Transverse colon (tissue), 4 donors: ENCODE results near the gene FAXDC2. TPM values are rescaled to one million over a fixed set of nuclear protein-coding genes. Genes with fewer than 3 reads are reported as not detected.

Source experiments
- DNase-seq: peaks from one replicate; pipeline ENCODE4 v3.0.0-alpha.2; 2019
- H3K27ac ChIP-seq, 4 donors: fragments of 200-600 bp; sonication (generic); 2 replicates each; pipeline ENCODE4 v1.5.1; 2016 to 2018; ENCODE audit warnings: inconsistent platforms in 4 of 4
- H3K27me3 ChIP-seq: fragments of 200-600 bp; sonication (generic); 2 replicates; pipeline ENCODE4 v1.5.1; 2017; ENCODE audit warnings: inconsistent platforms
- H3K36me3 ChIP-seq, 4 donors: fragments of 200-600 bp; sonication (generic); 2 replicates each; pipeline ENCODE4 v1.5.1; 2017 to 2019; ENCODE audit warnings: inconsistent platforms in 4 of 4
- H3K4me1 ChIP-seq, 4 donors: fragments of 200-600 bp; sonication (generic); 2 replicates each; pipeline ENCODE4 v1.5.1; 2017 to 2020; ENCODE audit warnings: inconsistent platforms in 4 of 4
- H3K4me3 ChIP-seq, 4 donors: fragments of 200-600 bp; sonication (generic); 1 replicate in 1 of 4; 2 replicates in 3 of 4; pipeline versions ENCODE4 v1.5.1 to v1.6.1; 2017 to 2019; ENCODE audit warnings: inconsistent platforms in 4 of 4
- H3K9me3 ChIP-seq, 2 donors: fragments of 200-600 bp; sonication (generic); 2 replicates each; pipeline ENCODE4 v1.5.1; 2017 to 2019; ENCODE audit warnings: inconsistent platforms in 2 of 2
- CTCF ChIP-seq, 5 experiments: fragments of 200-600 bp in 3 of 5; fragments of 450-650 bp in 2 of 5; sonication (generic) in 3 of 5; IDR thresholded peaks; 1 replicate in 2 of 5; 2 replicates in 3 of 5; pipeline ENCODE4 v1.5.1; 2016 to 2017; ENCODE audit warnings: antibody characterized with exemption in 5 of 5, inconsistent platforms in 3 of 5, mild to moderate bottlenecking in 2 of 5, moderate library complexity in 1 of 5
- EP300 ChIP-seq: sonication (generic); formaldehyde crosslinking; IDR thresholded peaks from one replicate; pipeline ENCODE4 v1.6.1; 2017; ENCODE audit warnings: antibody characterized with exemption, low read depth
- POLR2A ChIP-seq: fragments of 450-650 bp; IDR thresholded peaks from one replicate; pipeline ENCODE4 v1.6.1; 2016; ENCODE audit warnings: antibody characterized with exemption, mild to moderate bottlenecking, moderate library complexity
- POLR2AphosphoS5 ChIP-seq, 3 donors: sonication (generic); formaldehyde crosslinking; IDR thresholded peaks; one replicate each; pipeline ENCODE4 v1.6.1; 2016; ENCODE audit warnings: antibody characterized with exemption in 3 of 3
- WGBS, 2 donors: methylation state at CpG; one replicate each; pipeline ENCODE4 v1.1.5; 2018; ENCODE audit warnings: low coverage in 1 of 2; 5-methylcytosine and 5-hydroxymethylcytosine counted together
- in situ Hi-C, 4 donors: fragments of 200-750 bp; cut with MboI; loops; one replicate each; pipeline versions ENCODE4 v1.15.0 to v1.15.1; 2017; ENCODE audit warnings: low sequenced_read_pairs in 3 of 4, low pct_ligation_motif_present in 1 of 4, low pct_unique_long_range_greater_than_20kb in 1 of 4
- intact Hi-C: fragments of 100-400 bp; cut with DNase I; formaldehyde crosslinking; loops from one replicate; pipeline ENCODE4 v1.15.1; 2023; ENCODE audit warnings: low total_unique reads
- total RNA-seq, 4 donors: library from RNA; depleted of rRNA; stranded (reverse); fragments of >200 nt; gene quantifications; one replicate each; pipeline ENCODE4 v1.1.0, GENCODE V29; 2016

The FAXDC2 gene
- total RNA-seq, 4 donors from 2014 or later = 10.3 to 54.8 (median 27.4) TPM

GRCh38 chr5:154794525-154795234, 55.7 kb downstream of the FAXDC2 start:
- no peak overlapping the region for H3K4me3 ChIP-seq
- no peak for TF ChIP-seq CTCF (IDR thresholded peaks at IDR 0.05)
- TF ChIP-seq POLR2A = no peak
- TF ChIP-seq POLR2AphosphoS5 (IDR thresholded peaks at IDR 0.05) = no peak
- no peak for TF ChIP-seq EP300
- no peak for DNase-seq
- H3K4me1 ChIP-seq = no peaks in the 10 kb centered on the region
- H3K27me3 ChIP-seq = no peaks in the 10 kb centered on the region
- intact Hi-C loops (no loop called here), in situ Hi-C loops (no loop called here)
- peaks cover 0 to 58% (median 28%) of the 10 kb centered on the region in 4 donors for H3K36me3 ChIP-seq
- H3K9me3 ChIP-seq = no peaks in the 10 kb centered on the region
- no peak overlapping the region for H3K27ac ChIP-seq
- WGBS, 2 donors = 38 to 67% methylated on average over 2 to 7 of the region's 7 CpGs

GRCh38 chr5:154793599-154794524, 56.5 kb downstream of the FAXDC2 start:
- in situ Hi-C loops = no loop called here
- H3K36me3 ChIP-seq = peaks cover 0 to 52% (median 24%) of the 10 kb centered on the region in 4 donors
- no peaks in the 10 kb centered on the region for H3K4me1 ChIP-seq
- H3K27me3 ChIP-seq = no peaks in the 10 kb centered on the region
- H3K9me3 ChIP-seq = no peaks in the 10 kb centered on the region
- TF ChIP-seq POLR2AphosphoS5 (IDR thresholded peaks at IDR 0.05) = no peak
- TF ChIP-seq EP300 = no peak
- TF ChIP-seq CTCF (IDR thresholded peaks at IDR 0.05) = no peak
- TF ChIP-seq POLR2A = no peak
- no peak overlapping the region for H3K4me3 ChIP-seq
- intact Hi-C loops = no loop called here
- WGBS, 2 donors = 94% methylated on average over 32 of the region's 32 CpGs; no CpG with 5 or more reads in 1 of the 2 donors
- no peak for DNase-seq
- no peak overlapping the region for H3K27ac ChIP-seq

- WGBS, 2 donors = 73 to 86% methylated on average over 1 to 3 of the region's 3 CpGs
- in situ Hi-C loops (no loop called here), intact Hi-C loops (no loop called here)
- Histone ChIP-seq H3K9me3 (no peaks in the 10 kb centered on the region), H3K4me1 (peaks cover under 1 to 16% (median 9%) of the 10 kb centered on the region in 4 donors), H3K4me3 (no peak overlapping the region), H3K27ac (no peak overlapping the region), H3K27me3 (no peaks in the 10 kb centered on the region), H3K36me3 (peaks cover 0 to 39% (median 16%) of the 10 kb centered on the region in 4 donors)
- DNase-seq = no peak
- TF ChIP-seq POLR2A (no peak), EP300 (no peak), POLR2AphosphoS5 (IDR thresholded peaks at IDR 0.05) (no peak), CTCF (IDR thresholded peaks at IDR 0.05) (no peak)
Observed at GRCh38 chr5:154791535-154791934, 58.9 kb downstream of the FAXDC2 start.

GRCh38 chr5:154788212-154788611, 62.2 kb downstream of the FAXDC2 start:
- no peaks in the 10 kb centered on the region for H3K9me3 ChIP-seq
- no peak overlapping the region for H3K27ac ChIP-seq
- no peak for DNase-seq
- peaks cover 16 to 50% (median 19%) of the 10 kb centered on the region in 4 donors for H3K4me1 ChIP-seq
- intact Hi-C loops = no loop called here
- H3K4me3 ChIP-seq = no peak overlapping the region
- H3K36me3 ChIP-seq = peaks cover 0 to 26% (median 12%) of the 10 kb centered on the region in 4 donors
- in situ Hi-C loops = no loop called here
- 72 to 80% methylated on average over 3 to 5 of the region's 5 CpGs for WGBS, 2 donors
- no peak for TF ChIP-seq POLR2A
- TF ChIP-seq CTCF (IDR thresholded peaks at IDR 0.05) = no peak
- no peak for TF ChIP-seq POLR2AphosphoS5 (IDR thresholded peaks at IDR 0.05)
- no peak for TF ChIP-seq EP300
- no peaks in the 10 kb centered on the region for H3K27me3 ChIP-seq
